Esophagus muscularis mucosa (tissue), 4 donors: ENCODE data around the gene PCDHB16. TPM values are rescaled to one million over a fixed set of nuclear protein-coding genes. Genes with fewer than 3 reads are reported as not detected.
"Not testable (repeated sequence)": the region's sequence is repeated elsewhere in the genome, so short reads cannot be mapped to it uniquely, and the experiment has no call there.

ENCODE experiments used
- DNase-seq: peaks from one replicate; pipeline ENCODE4 v3.0.0-alpha.2; 2017; ENCODE audit errors: extremely low spot score
- H3K27ac ChIP-seq, 4 donors: fragments of 200-600 bp; sonication (generic); replicated peaks in 1 of 4; 1 replicate in 3 of 4; 2 replicates in 1 of 4; pipeline ENCODE4 v1.5.1; 2016 to 2019; ENCODE audit warnings: mild to moderate bottlenecking in 1 of 4
- H3K27me3 ChIP-seq, 4 donors: fragments of 200-600 bp; sonication (generic); one replicate each; pipeline versions ENCODE4 v1.5.1 to v1.6.0; 2016 to 2019
- H3K36me3 ChIP-seq, 4 donors: fragments of 200-600 bp; sonication (generic); one replicate each; pipeline ENCODE4 v1.5.1; 2016 to 2019
- H3K4me1 ChIP-seq, 4 donors: fragments of 200-600 bp; sonication (generic); one replicate each; pipeline ENCODE4 v1.5.1; 2016 to 2019
- H3K4me3 ChIP-seq, 4 donors: fragments of 200-600 bp; sonication (generic); 1 replicate in 2 of 4; 2 replicates in 2 of 4; pipeline ENCODE4 v1.5.1; 2016 to 2019; ENCODE audit warnings: mild to moderate bottlenecking in 4 of 4, moderate library complexity in 1 of 4
- H3K9me3 ChIP-seq, 4 donors: fragments of 200-600 bp; sonication (generic); 1 replicate in 3 of 4; 2 replicates in 1 of 4; pipeline ENCODE4 v1.5.1; 2016 to 2019
- EP300 ChIP-seq: sonication (generic); formaldehyde crosslinking; IDR thresholded peaks from one replicate; pipeline ENCODE4 v1.6.1; 2017; ENCODE audit warnings: antibody characterized with exemption
- POLR2A ChIP-seq: fragments of 450-650 bp; IDR thresholded peaks from one replicate; pipeline ENCODE4 v1.6.1; 2017; ENCODE audit warnings: antibody characterized with exemption, moderate library complexity, mild to moderate bottlenecking, low read depth
- POLR2AphosphoS5 ChIP-seq, 2 donors: sonication (generic); formaldehyde crosslinking; IDR thresholded peaks; one replicate each; pipeline ENCODE4 v1.6.1; 2017; ENCODE audit warnings: antibody characterized with exemption in 2 of 2
- WGBS: methylation state at CpG from one replicate; pipeline ENCODE4 v1.1.5; 2018; 5-methylcytosine and 5-hydroxymethylcytosine counted together
- intact Hi-C: fragments of 100-400 bp; cut with DNase I; formaldehyde crosslinking; loops from one replicate; pipeline ENCODE4 v1.15.1; 2023
- total RNA-seq, 4 donors: library from RNA; depleted of rRNA; stranded (reverse); fragments of >200 nt; gene quantifications; one replicate each; pipeline versions ENCODE4 v1.1.0 to v1.2.1, GENCODE V29; 2016
- TF ChIP-seq, protein P1 (sequence below), 3 experiments: fragments of 200-600 bp in 2 of 3; fragments of 450-650 bp in 1 of 3; sonication (generic) in 2 of 3; IDR thresholded peaks; one replicate each; pipeline ENCODE4 v1.5.1; 2017 to 2019; ENCODE audit warnings: antibody characterized with exemption in 3 of 3, mild to moderate bottlenecking in 2 of 3, moderate library complexity in 1 of 3

PCDHB16 gene
- total RNA-seq, 4 donors from 2014 or later = 3.3 to 5.6 (median 3.9) TPM

- no peak for TF ChIP-seq POLR2A
- no peak for TF ChIP-seq EP300
- TF ChIP-seq POLR2AphosphoS5 (IDR thresholded peaks at IDR 0.05) = no peak
- TF ChIP-seq, protein P1, sequence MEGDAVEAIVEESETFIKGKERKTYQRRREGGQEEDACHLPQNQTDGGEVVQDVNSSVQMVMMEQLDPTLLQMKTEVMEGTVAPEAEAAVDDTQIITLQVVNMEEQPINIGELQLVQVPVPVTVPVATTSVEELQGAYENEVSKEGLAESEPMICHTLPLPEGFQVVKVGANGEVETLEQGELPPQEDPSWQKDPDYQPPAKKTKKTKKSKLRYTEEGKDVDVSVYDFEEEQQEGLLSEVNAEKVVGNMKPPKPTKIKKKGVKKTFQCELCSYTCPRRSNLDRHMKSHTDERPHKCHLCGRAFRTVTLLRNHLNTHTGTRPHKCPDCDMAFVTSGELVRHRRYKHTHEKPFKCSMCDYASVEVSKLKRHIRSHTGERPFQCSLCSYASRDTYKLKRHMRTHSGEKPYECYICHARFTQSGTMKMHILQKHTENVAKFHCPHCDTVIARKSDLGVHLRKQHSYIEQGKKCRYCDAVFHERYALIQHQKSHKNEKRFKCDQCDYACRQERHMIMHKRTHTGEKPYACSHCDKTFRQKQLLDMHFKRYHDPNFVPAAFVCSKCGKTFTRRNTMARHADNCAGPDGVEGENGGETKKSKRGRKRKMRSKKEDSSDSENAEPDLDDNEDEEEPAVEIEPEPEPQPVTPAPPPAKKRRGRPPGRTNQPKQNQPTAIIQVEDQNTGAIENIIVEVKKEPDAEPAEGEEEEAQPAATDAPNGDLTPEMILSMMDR (IDR thresholded peaks at IDR 0.05) = no peak
- H3K9me3 ChIP-seq = peaks cover 0 to 82% (median 52%) of the 10 kb centered on the region in 4 donors
- no peak for DNase-seq
- H3K27ac ChIP-seq = no peak overlapping the region
- H3K4me1 ChIP-seq = no peaks in the 10 kb centered on the region
- H3K27me3 ChIP-seq = peaks cover 0 to 79% (median 2%) of the 10 kb centered on the region in 4 donors
- intact Hi-C loops = no loop called here
- H3K4me3 ChIP-seq = no peak overlapping the region
- H3K36me3 ChIP-seq = no peaks in the 10 kb centered on the region
- WGBS = 63% methylated on average over 1 of the region's 1 CpG
Observed at GRCh38 chr5:141180313-141180712, 1.9 kb upstream of the PCDHB16 start.

- H3K4me1 ChIP-seq, H3K4me3 ChIP-seq, intact Hi-C loops, H3K27ac ChIP-seq, H3K36me3 ChIP-seq, DNase-seq: not testable (repeated sequence)
- 30% methylated on average over 7 of the region's 69 CpGs for WGBS
- H3K9me3 ChIP-seq = peaks cover 0 to 79% (median 49%) of the 10 kb centered on the region in 4 donors
- H3K27me3 ChIP-seq = peaks cover 0 to 75% (median 2%) of the 10 kb centered on the region in 4 donors
Observed at GRCh38 chr5:141184117-141184855, 2.1 kb downstream of the PCDHB16 start.

GRCh38 chr5:141186897-141187512 lies 4.8 kb downstream of the PCDHB16 start, which contains the start of gene PCDHB9:
TSS of gene PCDHB9 (plus strand) at chr5:141187161. CDS start at chr5:141187319, 158 bp downstream.
- 17% methylated on average over 9 of the region's 9 CpGs for WGBS
- Histone ChIP-seq H3K4me3 (peak within 1 kb of the TSS in 1 of 4 donors; percentile 40), H3K36me3 (peaks cover 0 to 3% (median 0%) of the 10 kb centered on the region in 4 donors), H3K27me3 (peaks cover 0 to 61% (median 0%) of the 10 kb centered on the region in 4 donors), H3K4me1 (no peaks in the 10 kb centered on the region), H3K27ac (no peak within 1 kb of the TSS), H3K9me3 (peaks cover 0 to 88% (median 65%) of the 10 kb centered on the region in 4 donors)
- DNase-seq = no peak
- TF ChIP-seq EP300 = no peak
- TF ChIP-seq, protein P1 (IDR thresholded peaks at IDR 0.05) = peak in 2 of 3 experiments; percentile 5 to 35
- intact Hi-C loops = no loop called here

DNA sequence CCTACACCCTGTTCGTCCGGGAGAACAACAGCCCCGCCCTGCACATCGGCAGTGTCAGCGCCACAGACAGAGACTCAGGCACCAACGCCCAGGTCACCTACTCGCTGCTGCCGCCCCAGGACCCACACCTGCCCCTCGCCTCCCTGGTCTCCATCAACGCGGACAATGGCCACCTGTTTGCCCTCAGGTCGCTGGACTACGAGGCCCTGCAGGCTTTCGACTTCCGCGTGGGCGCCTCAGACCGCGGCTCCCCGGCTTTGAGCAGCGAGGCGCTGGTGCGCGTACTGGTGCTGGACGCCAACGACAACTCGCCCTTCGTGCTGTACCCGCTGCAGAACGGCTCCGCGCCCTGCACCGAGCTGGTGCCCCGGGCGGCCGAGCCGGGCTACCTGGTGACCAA lies 6.5 kb downstream of the PCDHB16 start:
- H3K9me3 ChIP-seq = peaks cover 0 to 86% (median 63%) of the 10 kb centered on the region in 4 donors
- H3K36me3 ChIP-seq, intact Hi-C loops, H3K4me3 ChIP-seq, H3K4me1 ChIP-seq, H3K27ac ChIP-seq, DNase-seq: not testable (repeated sequence)
- WGBS = 23% methylated on average over 21 of the region's 37 CpGs
- peaks cover 0 to 44% (median 0%) of the 10 kb centered on the region in 4 donors for H3K27me3 ChIP-seq

DNA sequence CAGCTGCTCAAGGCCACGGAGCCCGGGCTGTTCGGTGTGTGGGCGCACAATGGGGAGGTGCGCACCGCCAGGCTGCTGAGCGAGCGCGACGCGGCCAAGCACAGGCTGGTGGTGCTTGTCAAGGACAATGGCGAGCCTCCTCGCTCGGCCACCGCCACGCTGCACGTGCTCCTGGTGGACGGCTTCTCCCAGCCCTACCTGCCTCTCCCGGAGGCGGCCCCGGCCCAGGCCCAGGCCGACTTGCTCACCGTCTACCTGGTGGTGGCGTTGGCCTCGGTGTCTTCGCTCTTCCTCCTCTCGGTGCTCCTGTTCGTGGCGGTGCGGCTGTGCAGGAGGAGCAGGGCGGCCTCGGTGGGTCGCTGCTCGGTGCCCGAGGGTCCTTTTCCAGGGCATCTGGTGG lies 6.9 kb downstream of the PCDHB16 start:
- H3K4me1 ChIP-seq, H3K4me3 ChIP-seq, H3K36me3 ChIP-seq, H3K27ac ChIP-seq, DNase-seq, intact Hi-C loops: not testable (repeated sequence)
- no CpG with 5 or more reads among the region's 35 CpGs for WGBS
- Histone ChIP-seq H3K27me3 (peaks cover 0 to 41% (median 0%) of the 10 kb centered on the region in 4 donors), H3K9me3 (peaks cover 0 to 84% (median 62%) of the 10 kb centered on the region in 4 donors)

GRCh38 chr5:141192110-141192725 lies 10.0 kb downstream of the PCDHB16 start, which contains the start of gene PCDHB10:
TSS of gene PCDHB10 (plus strand) at chr5:141192353. CDS start at chr5:141192553, 200 bp downstream.
- peaks cover 0 to 87% (median 71%) of the 10 kb centered on the region in 4 donors for H3K9me3 ChIP-seq
- DNase-seq = no peak
- no peak for TF ChIP-seq POLR2AphosphoS5 (IDR thresholded peaks at IDR 0.05)
- no peak for TF ChIP-seq EP300
- TF ChIP-seq POLR2A = no peak
- TF ChIP-seq, protein P1 (IDR thresholded peaks at IDR 0.05) = peak in 2 of 3 experiments; percentile 26 to 43
- peak within 1 kb of the TSS in 3 of 4 donors; percentile 23 to 44 (median 35) for H3K4me3 ChIP-seq
- peaks cover 0 to 26% (median 0%) of the 10 kb centered on the region in 4 donors for H3K27me3 ChIP-seq
- no peak within 1 kb of the TSS for H3K27ac ChIP-seq
- 9% methylated on average over 8 of the region's 10 CpGs for WGBS
- no peaks in the 10 kb centered on the region for H3K4me1 ChIP-seq
- no peaks in the 10 kb centered on the region for H3K36me3 ChIP-seq
- intact Hi-C loops = no loop called here

- H3K27ac ChIP-seq, H3K27me3 ChIP-seq, intact Hi-C loops, H3K4me3 ChIP-seq, DNase-seq, H3K36me3 ChIP-seq, H3K4me1 ChIP-seq: not testable (repeated sequence)
- peaks cover 0 to 91% (median 78%) of the 10 kb centered on the region in 4 donors for H3K9me3 ChIP-seq
- WGBS = 26% methylated on average over 11 of the region's 37 CpGs
Observed at GRCh38 chr5:141194332-141194731, 12.1 kb downstream of the PCDHB16 start.
